KMS-11 (cell line): ENCODE data around the gene FAT4.

Source experiments
- H2AFZ ChIP-seq: fragments of 200-600 bp; sonication (generic); 2 replicates; pipeline ENCODE4 v1.6.1; 2016; ENCODE audit warnings: antibody characterized with exemption, mixed run types, low read depth
- H3K27ac ChIP-seq: fragments of 200-600 bp; sonication (generic); 2 replicates; pipeline ENCODE4 v1.6.1; 2016; ENCODE audit warnings: mild to moderate bottlenecking, mixed run types
- H3K27me3 ChIP-seq: fragments of 200-600 bp; sonication (generic); 2 replicates; pipeline ENCODE4 v1.6.1; 2017; ENCODE audit warnings: mild to moderate bottlenecking, low read depth, mixed run types, moderate library complexity; ENCODE audit not compliant: insufficient read depth
- H3K36me3 ChIP-seq: fragments of 200-600 bp; sonication (generic); 2 replicates; pipeline ENCODE4 v1.6.1; 2017; ENCODE audit warnings: mild to moderate bottlenecking, mixed run types; ENCODE audit not compliant: insufficient read depth
- H3K4me1 ChIP-seq: fragments of 200-600 bp; sonication (generic); 2 replicates; pipeline ENCODE4 v1.6.1; 2016; ENCODE audit warnings: mild to moderate bottlenecking, low read depth, mixed run types; ENCODE audit not compliant: poor library complexity, severe bottlenecking
- H3K4me2 ChIP-seq: fragments of 200-600 bp; sonication (generic); 2 replicates; pipeline ENCODE4 v1.7.0; 2016; ENCODE audit warnings: mild to moderate bottlenecking, mixed run types
- H3K4me3 ChIP-seq: fragments of 200-600 bp; sonication (generic); IDR thresholded peaks from 2 replicates; pipeline ENCODE4 v1.6.1; 2017; ENCODE audit warnings: low read depth, low read length, mixed read lengths; ENCODE audit not compliant: insufficient read depth
- H3K79me2 ChIP-seq: fragments of 200-600 bp; sonication (generic); 2 replicates; pipeline ENCODE4 v1.6.1; 2016; ENCODE audit warnings: low read depth, mixed run types; ENCODE audit not compliant: insufficient read depth
- H3K9ac ChIP-seq: fragments of 200-600 bp; sonication (generic); 2 replicates; pipeline ENCODE4 v1.6.1; 2016; ENCODE audit warnings: mild to moderate bottlenecking, mixed run types
- H4K20me1 ChIP-seq: fragments of 200-600 bp; sonication (generic); 2 replicates; pipeline ENCODE4 v1.6.1; 2016; ENCODE audit warnings: mild to moderate bottlenecking, mixed run types; ENCODE audit not compliant: insufficient read depth
- TF ChIP-seq, protein P1 (sequence below): fragments of 200-600 bp; sonication (generic); conservative IDR thresholded peaks from 2 replicates; pipeline ENCODE4 v1.6.1; 2017; ENCODE audit warnings: low read depth, mild to moderate bottlenecking, antibody characterized with exemption, low read length, moderate library complexity, mixed read lengths

The FAT4 gene

DNA sequence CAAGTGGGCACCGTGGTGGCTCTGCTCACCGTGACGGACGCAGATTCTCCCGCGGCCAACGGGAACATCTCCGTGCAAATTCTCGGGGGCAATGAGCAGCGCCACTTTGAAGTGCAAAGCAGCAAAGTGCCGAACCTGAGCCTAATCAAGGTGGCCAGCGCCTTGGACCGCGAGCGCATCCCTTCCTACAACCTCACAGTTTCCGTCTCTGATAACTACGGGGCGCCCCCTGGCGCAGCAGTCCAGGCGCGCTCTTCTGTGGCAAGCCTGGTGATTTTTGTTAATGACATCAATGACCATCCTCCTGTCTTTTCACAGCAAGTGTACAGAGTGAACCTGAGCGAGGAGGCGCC, 2.7 kb downstream of the FAT4 start:
- Histone ChIP-seq H3K9ac (no peak overlapping the region), H3K4me3 (no peak overlapping the region), H3K79me2 (no peaks in the 10 kb centered on the region), H3K27me3 (no peaks in the 10 kb centered on the region), H3K27ac (no peak overlapping the region), H3K4me2 (peak overlapping the region; percentile 64), H2AFZ (peak overlapping the region; percentile 99), H3K4me1 (peaks cover 27% of the 10 kb centered on the region), H3K36me3 (no peaks in the 10 kb centered on the region), H4K20me1 (no peaks in the 10 kb centered on the region)
- TF ChIP-seq, protein P1, sequence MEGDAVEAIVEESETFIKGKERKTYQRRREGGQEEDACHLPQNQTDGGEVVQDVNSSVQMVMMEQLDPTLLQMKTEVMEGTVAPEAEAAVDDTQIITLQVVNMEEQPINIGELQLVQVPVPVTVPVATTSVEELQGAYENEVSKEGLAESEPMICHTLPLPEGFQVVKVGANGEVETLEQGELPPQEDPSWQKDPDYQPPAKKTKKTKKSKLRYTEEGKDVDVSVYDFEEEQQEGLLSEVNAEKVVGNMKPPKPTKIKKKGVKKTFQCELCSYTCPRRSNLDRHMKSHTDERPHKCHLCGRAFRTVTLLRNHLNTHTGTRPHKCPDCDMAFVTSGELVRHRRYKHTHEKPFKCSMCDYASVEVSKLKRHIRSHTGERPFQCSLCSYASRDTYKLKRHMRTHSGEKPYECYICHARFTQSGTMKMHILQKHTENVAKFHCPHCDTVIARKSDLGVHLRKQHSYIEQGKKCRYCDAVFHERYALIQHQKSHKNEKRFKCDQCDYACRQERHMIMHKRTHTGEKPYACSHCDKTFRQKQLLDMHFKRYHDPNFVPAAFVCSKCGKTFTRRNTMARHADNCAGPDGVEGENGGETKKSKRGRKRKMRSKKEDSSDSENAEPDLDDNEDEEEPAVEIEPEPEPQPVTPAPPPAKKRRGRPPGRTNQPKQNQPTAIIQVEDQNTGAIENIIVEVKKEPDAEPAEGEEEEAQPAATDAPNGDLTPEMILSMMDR = peak; percentile 80

GRCh38 chr4:125319311-125319710, 4.6 kb downstream of the FAT4 start:
- Histone ChIP-seq H3K4me2 (no peak overlapping the region), H3K27ac (no peak overlapping the region), H2AFZ (no peak overlapping the region), H3K4me1 (peaks cover 21% of the 10 kb centered on the region), H3K4me3 (no peak overlapping the region), H3K27me3 (no peaks in the 10 kb centered on the region), H3K36me3 (no peaks in the 10 kb centered on the region), H3K79me2 (no peaks in the 10 kb centered on the region), H4K20me1 (no peaks in the 10 kb centered on the region), H3K9ac (no peak overlapping the region)
- TF ChIP-seq, protein P1 = no peak

- Histone ChIP-seq H3K27ac (no peak overlapping the region), H3K27me3 (no peaks in the 10 kb centered on the region), H2AFZ (no peak overlapping the region), H4K20me1 (no peaks in the 10 kb centered on the region), H3K36me3 (no peaks in the 10 kb centered on the region), H3K4me3 (no peak overlapping the region), H3K9ac (no peak overlapping the region), H3K4me1 (peaks cover 20% of the 10 kb centered on the region), H3K4me2 (peak overlapping the region; percentile 22; the same call in 1 of the 2 replicates), H3K79me2 (no peaks in the 10 kb centered on the region)
- TF ChIP-seq, protein P1 = no peak
Measured at GRCh38 chr4:125321709-125322365, 7.1 kb downstream of the FAT4 start.

DNA sequence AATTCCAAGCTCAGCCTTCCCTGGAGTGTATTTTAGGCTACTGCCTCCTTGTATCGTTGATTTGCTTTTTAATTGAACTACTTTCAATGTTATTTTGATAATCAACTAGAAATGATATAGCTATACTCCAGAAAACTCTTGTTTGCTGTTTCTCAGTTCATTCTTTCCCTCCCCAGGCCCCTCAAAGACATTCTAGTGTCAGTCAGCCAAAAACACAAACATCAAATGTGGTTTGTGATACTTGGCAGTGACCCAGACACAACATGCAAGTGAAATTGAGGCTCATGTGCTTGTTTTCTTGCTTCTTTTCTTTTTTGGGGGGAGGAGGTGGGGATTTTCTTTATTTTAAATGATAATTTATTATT, 7.6 kb downstream of the FAT4 start:
- Histone ChIP-seq H3K4me1 (peaks cover 20% of the 10 kb centered on the region), H3K4me2 (peak overlapping the region; percentile 22; the same call in 1 of the 2 replicates), H3K79me2 (no peaks in the 10 kb centered on the region), H2AFZ (no peak overlapping the region), H4K20me1 (no peaks in the 10 kb centered on the region), H3K36me3 (no peaks in the 10 kb centered on the region), H3K4me3 (no peak overlapping the region), H3K9ac (no peak overlapping the region), H3K27ac (no peak overlapping the region), H3K27me3 (no peaks in the 10 kb centered on the region)
- TF ChIP-seq, protein P1 = no peak
